ENCODE data around the gene FUCA2. TPM values are rescaled to one million over a fixed set of nuclear protein-coding genes. Genes with fewer than 3 reads are reported as not detected.
A peak's percentile ranks its signal among the peaks of the same experiment; 100 is the strongest.
"Not testable (repeated sequence)": the region's sequence is repeated elsewhere in the genome, so short reads cannot be mapped to it uniquely, and the experiment has no call there.

The FUCA2 gene
- total RNA-seq, 1 experiment from 2014 or later = 45.9 TPM

- Histone ChIP-seq H3K36me3 (peaks cover 17% of the 10 kb centered on the region), H3K9me3 (no peaks in the 10 kb centered on the region), H3K4me3 (no peak overlapping the region), H3K27me3 (no peaks in the 10 kb centered on the region)
- no peak for DNase-seq
These were observed 1.9 kb upstream of the FUCA2 start for GRCh38 chr6:143513410-143513809.

- H3K9me3 ChIP-seq, DNase-seq, H3K27me3 ChIP-seq: not testable (repeated sequence)
- peak overlapping the region; percentile 84 for H3K4me3 ChIP-seq
- peaks cover 41% of the 10 kb centered on the region for H3K36me3 ChIP-seq
These were observed 1.2 kb downstream of the FUCA2 start for GRCh38 chr6:143510326-143510725.

- Histone ChIP-seq H3K27me3 (no peaks in the 10 kb centered on the region), H3K9me3 (no peaks in the 10 kb centered on the region), H3K4me3 (no peak overlapping the region), H3K36me3 (peaks cover 62% of the 10 kb centered on the region)
- DNase-seq = no peak
These were observed 4.0 kb downstream of the FUCA2 start for GRCh38 chr6:143507358-143508145.

- Histone ChIP-seq H3K27me3 (no peaks in the 10 kb centered on the region), H3K9me3 (no peaks in the 10 kb centered on the region), H3K4me3 (no peak overlapping the region), H3K36me3 (peaks cover 69% of the 10 kb centered on the region)
- no peak for DNase-seq
These were observed 4.9 kb downstream of the FUCA2 start for GRCh38 chr6:143506620-143507019.

GRCh38 chr6:143506199-143506598, 5.3 kb downstream of the FUCA2 start:
- H3K9me3 ChIP-seq = no peaks in the 10 kb centered on the region
- peaks cover 73% of the 10 kb centered on the region for H3K36me3 ChIP-seq
- DNase-seq = no peak
- no peak overlapping the region for H3K4me3 ChIP-seq
- H3K27me3 ChIP-seq = no peaks in the 10 kb centered on the region

GRCh38 chr6:143505537-143505936, 6.0 kb downstream of the FUCA2 start:
- no peak overlapping the region for H3K4me3 ChIP-seq
- DNase-seq = no peak
- H3K9me3 ChIP-seq = no peaks in the 10 kb centered on the region
- H3K36me3 ChIP-seq = peaks cover 80% of the 10 kb centered on the region
- no peaks in the 10 kb centered on the region for H3K27me3 ChIP-seq

GRCh38 chr6:143505111-143505510, 6.4 kb downstream of the FUCA2 start:
- DNase-seq = no peak
- Histone ChIP-seq H3K27me3 (no peaks in the 10 kb centered on the region), H3K9me3 (no peaks in the 10 kb centered on the region), H3K4me3 (no peak overlapping the region), H3K36me3 (peaks cover 81% of the 10 kb centered on the region)

- DNase-seq = no peak
- no peaks in the 10 kb centered on the region for H3K9me3 ChIP-seq
- H3K27me3 ChIP-seq = no peaks in the 10 kb centered on the region
These were observed 7.2 kb downstream of the FUCA2 start for GRCh38 chr6:143504369-143504768.

GRCh38 chr6:143501851-143502250, 9.7 kb downstream of the FUCA2 start:
- peaks cover 69% of the 10 kb centered on the region for H3K36me3 ChIP-seq
- no peaks in the 10 kb centered on the region for H3K27me3 ChIP-seq
- no peaks in the 10 kb centered on the region for H3K9me3 ChIP-seq
- no peak for DNase-seq
- H3K4me3 ChIP-seq = no peak overlapping the region

More at GRCh38 chr6:143504369-143504768, 7.2 kb downstream of the FUCA2 start:
- Histone ChIP-seq H3K4me3 (no peak overlapping the region), H3K36me3 (peaks cover 80% of the 10 kb centered on the region)

GRCh38 chr6:143498428-143498827, 13.1 kb downstream of the FUCA2 start:
- Histone ChIP-seq H3K27me3 (no peaks in the 10 kb centered on the region), H3K36me3 (peaks cover 68% of the 10 kb centered on the region), H3K4me3 (no peak overlapping the region), H3K9me3 (no peaks in the 10 kb centered on the region)
- no peak for DNase-seq

GRCh38 chr6:143496974-143497373, 14.5 kb downstream of the FUCA2 start:
- Histone ChIP-seq H3K36me3 (peaks cover 55% of the 10 kb centered on the region), H3K27me3 (no peaks in the 10 kb centered on the region), H3K4me3 (no peak overlapping the region), H3K9me3 (no peaks in the 10 kb centered on the region)
- no peak for DNase-seq

GRCh38 chr6:143490775-143491174, 20.7 kb downstream of the FUCA2 start:
- DNase-seq = no peak
- Histone ChIP-seq H3K27me3 (no peaks in the 10 kb centered on the region), H3K36me3 (peaks cover 20% of the 10 kb centered on the region), H3K9me3 (no peaks in the 10 kb centered on the region), H3K4me3 (no peak overlapping the region)

GRCh38 chr6:143490244-143490643, 21.3 kb downstream of the FUCA2 start:
- Histone ChIP-seq H3K4me3 (no peak overlapping the region), H3K27me3 (no peaks in the 10 kb centered on the region), H3K9me3 (no peaks in the 10 kb centered on the region), H3K36me3 (peaks cover 15% of the 10 kb centered on the region)
- DNase-seq = no peak

GRCh38 chr6:143486752-143487151, 24.8 kb downstream of the FUCA2 start:
- Histone ChIP-seq H3K27me3 (no peaks in the 10 kb centered on the region), H3K4me3 (no peak overlapping the region), H3K9me3 (no peaks in the 10 kb centered on the region), H3K36me3 (no peaks in the 10 kb centered on the region)
- DNase-seq = no peak

- Histone ChIP-seq H3K36me3 (no peaks in the 10 kb centered on the region), H3K27me3 (no peaks in the 10 kb centered on the region), H3K9me3 (no peaks in the 10 kb centered on the region), H3K4me3 (no peak overlapping the region)
- DNase-seq = peak; percentile 2
These were observed 25.6 kb downstream of the FUCA2 start for GRCh38 chr6:143485967-143486366.

- DNase-seq = no peak
- Histone ChIP-seq H3K9me3 (no peaks in the 10 kb centered on the region), H3K27me3 (no peaks in the 10 kb centered on the region), H3K4me3 (no peak overlapping the region), H3K36me3 (peaks cover 7% of the 10 kb centered on the region)
These were observed 28.9 kb downstream of the FUCA2 start for GRCh38 chr6:143482593-143482992.

- Histone ChIP-seq H3K4me3 (no peak overlapping the region), H3K27me3 (no peaks in the 10 kb centered on the region), H3K9me3 (no peaks in the 10 kb centered on the region), H3K36me3 (peaks cover 7% of the 10 kb centered on the region)
- DNase-seq = no peak
These were observed 32.9 kb downstream of the FUCA2 start for GRCh38 chr6:143478479-143479062.

GRCh38 chr6:143476545-143476944, 35.0 kb downstream of the FUCA2 start:
- no peak for DNase-seq
- H3K27me3 ChIP-seq = no peaks in the 10 kb centered on the region
- H3K4me3 ChIP-seq = no peak overlapping the region
- no peaks in the 10 kb centered on the region for H3K9me3 ChIP-seq
- H3K36me3 ChIP-seq = peaks cover 9% of the 10 kb centered on the region

Data from MG63 (cell line).